KMS-11 (cell line): ENCODE results near the gene UGT1A7.
"Not testable (repeated sequence)": the region's sequence is repeated elsewhere in the genome, so short reads cannot be mapped to it uniquely, and the experiment has no call there.

Experiments used
- H2AFZ ChIP-seq: fragments of 200-600 bp; sonication (generic); 2 replicates; pipeline ENCODE4 v1.6.1; 2016; ENCODE audit warnings: antibody characterized with exemption, mixed run types, low read depth
- H3K27ac ChIP-seq: fragments of 200-600 bp; sonication (generic); 2 replicates; pipeline ENCODE4 v1.6.1; 2016; ENCODE audit warnings: mild to moderate bottlenecking, mixed run types
- H3K27me3 ChIP-seq: fragments of 200-600 bp; sonication (generic); 2 replicates; pipeline ENCODE4 v1.6.1; 2017; ENCODE audit warnings: mild to moderate bottlenecking, low read depth, mixed run types, moderate library complexity; ENCODE audit not compliant: insufficient read depth
- H3K36me3 ChIP-seq: fragments of 200-600 bp; sonication (generic); 2 replicates; pipeline ENCODE4 v1.6.1; 2017; ENCODE audit warnings: mild to moderate bottlenecking, mixed run types; ENCODE audit not compliant: insufficient read depth
- H3K4me1 ChIP-seq: fragments of 200-600 bp; sonication (generic); 2 replicates; pipeline ENCODE4 v1.6.1; 2016; ENCODE audit warnings: mild to moderate bottlenecking, low read depth, mixed run types; ENCODE audit not compliant: poor library complexity, severe bottlenecking
- H3K4me2 ChIP-seq: fragments of 200-600 bp; sonication (generic); 2 replicates; pipeline ENCODE4 v1.7.0; 2016; ENCODE audit warnings: mild to moderate bottlenecking, mixed run types
- H3K4me3 ChIP-seq: fragments of 200-600 bp; sonication (generic); IDR thresholded peaks from 2 replicates; pipeline ENCODE4 v1.6.1; 2017; ENCODE audit warnings: low read depth, low read length, mixed read lengths; ENCODE audit not compliant: insufficient read depth
- H3K79me2 ChIP-seq: fragments of 200-600 bp; sonication (generic); 2 replicates; pipeline ENCODE4 v1.6.1; 2016; ENCODE audit warnings: low read depth, mixed run types; ENCODE audit not compliant: insufficient read depth
- H3K9ac ChIP-seq: fragments of 200-600 bp; sonication (generic); 2 replicates; pipeline ENCODE4 v1.6.1; 2016; ENCODE audit warnings: mild to moderate bottlenecking, mixed run types
- H4K20me1 ChIP-seq: fragments of 200-600 bp; sonication (generic); 2 replicates; pipeline ENCODE4 v1.6.1; 2016; ENCODE audit warnings: mild to moderate bottlenecking, mixed run types; ENCODE audit not compliant: insufficient read depth
- CTCF ChIP-seq: fragments of 200-600 bp; sonication (generic); conservative IDR thresholded peaks from 2 replicates; pipeline ENCODE4 v1.6.1; 2017; ENCODE audit warnings: low read depth, mild to moderate bottlenecking, antibody characterized with exemption, low read length, moderate library complexity, mixed read lengths

Gene UGT1A7

GRCh38 chr2:233650981-233651380 is 30.7 kb upstream of the UGT1A7 start:
- Histone ChIP-seq H3K36me3 (no peaks in the 10 kb centered on the region), H2AFZ (no peak overlapping the region), H3K79me2 (no peaks in the 10 kb centered on the region), H3K9ac (no peak overlapping the region), H3K4me3 (no peak overlapping the region), H3K27ac (no peak overlapping the region), H3K27me3 (no peaks in the 10 kb centered on the region), H3K4me1 (no peaks in the 10 kb centered on the region), H3K4me2 (no peak overlapping the region), H4K20me1 (no peaks in the 10 kb centered on the region)
- no peak for TF ChIP-seq CTCF

GRCh38 chr2:233651430-233651829 is 30.3 kb upstream of the UGT1A7 start:
- H3K4me2 ChIP-seq, result no peak overlapping the region
- H3K79me2 ChIP-seq, result no peaks in the 10 kb centered on the region
- H2AFZ ChIP-seq, result no peak overlapping the region
- H3K36me3 ChIP-seq, result no peaks in the 10 kb centered on the region
- H3K27me3 ChIP-seq, result no peaks in the 10 kb centered on the region
- TF ChIP-seq CTCF, result no peak
- no peak overlapping the region for H3K9ac ChIP-seq
- H4K20me1 ChIP-seq, result no peaks in the 10 kb centered on the region
- H3K4me3 ChIP-seq, result no peak overlapping the region
- H3K27ac ChIP-seq, result no peak overlapping the region
- no peaks in the 10 kb centered on the region for H3K4me1 ChIP-seq

GRCh38 chr2:233654501-233654900 is 27.2 kb upstream of the UGT1A7 start:
- H3K36me3 ChIP-seq, result no peaks in the 10 kb centered on the region
- TF ChIP-seq CTCF, result no peak
- H3K4me1 ChIP-seq, result no peaks in the 10 kb centered on the region
- no peak overlapping the region for H2AFZ ChIP-seq
- H3K79me2 ChIP-seq, result no peaks in the 10 kb centered on the region
- H3K27ac ChIP-seq, result no peak overlapping the region
- no peaks in the 10 kb centered on the region for H4K20me1 ChIP-seq
- H3K9ac ChIP-seq, result no peak overlapping the region
- H3K4me2 ChIP-seq, result no peak overlapping the region
- no peaks in the 10 kb centered on the region for H3K27me3 ChIP-seq
- no peak overlapping the region for H3K4me3 ChIP-seq

- H3K4me3 ChIP-seq, result no peak overlapping the region
- H3K36me3 ChIP-seq, result no peaks in the 10 kb centered on the region
- no peak for TF ChIP-seq CTCF
- no peak overlapping the region for H3K27ac ChIP-seq
- H3K79me2 ChIP-seq, result no peaks in the 10 kb centered on the region
- no peaks in the 10 kb centered on the region for H3K4me1 ChIP-seq
- H2AFZ ChIP-seq, result no peak overlapping the region
- H3K4me2 ChIP-seq, result no peak overlapping the region
- no peaks in the 10 kb centered on the region for H4K20me1 ChIP-seq
- no peaks in the 10 kb centered on the region for H3K27me3 ChIP-seq
- H3K9ac ChIP-seq, result no peak overlapping the region
These were observed 26.7 kb upstream of the UGT1A7 start for GRCh38 chr2:233655043-233655442.

GRCh38 chr2:233655943-233656342 is 25.8 kb upstream of the UGT1A7 start:
- H3K36me3 ChIP-seq, H3K79me2 ChIP-seq, H3K27ac ChIP-seq, H4K20me1 ChIP-seq, H3K9ac ChIP-seq, H3K4me2 ChIP-seq, H3K4me1 ChIP-seq, H2AFZ ChIP-seq, H3K4me3 ChIP-seq, H3K27me3 ChIP-seq: not testable (repeated sequence)
